NCI-H748 treated with DMSO at 0.1 percent for 48 hours (cell line): ENCODE results near the gene CCDC78.

Experiments
- DNase-seq: peaks from one replicate; lab custom pipeline; 2025; lab: John Stamatoyannopoulos, UW

The CCDC78 gene

GRCh38 chr16:726438-727290 lies at the start of gene CCDC78, which contains the start of gene HAGHL:
Gene CCDC78 (minus strand): TSS chr16:726443. CDS start chr16:726367, 76 bp downstream.
Gene HAGHL (plus strand): TSS chr16:727106. CDS start chr16:727510, 404 bp downstream.
- DNase-seq, result no peak

- DNase-seq, result no peak
Observed at GRCh38 chr16:775236-775796, 49.1 kb upstream of the CCDC78 start.

- DNase-seq, result no peak
Observed at GRCh38 chr16:774086-775001, 48.1 kb upstream of the CCDC78 start.

- DNase-seq, result no peak
Observed at GRCh38 chr16:772959-773358, 46.7 kb upstream of the CCDC78 start.

GRCh38 chr16:770411-770810 lies 44.2 kb upstream of the CCDC78 start:
- no peak for DNase-seq

GRCh38 chr16:769934-770333 lies 43.7 kb upstream of the CCDC78 start:
- DNase-seq, result no peak

GRCh38 chr16:769184-769784 lies 43.0 kb upstream of the CCDC78 start:
- DNase-seq, result no peak

GRCh38 chr16:768428-768827 lies 42.2 kb upstream of the CCDC78 start:
- no peak for DNase-seq

- DNase-seq, result no peak
Observed at GRCh38 chr16:767743-768235, 41.5 kb upstream of the CCDC78 start.

GRCh38 chr16:766820-767640 lies 40.8 kb upstream of the CCDC78 start:
- no peak for DNase-seq

GRCh38 chr16:766008-766819 lies 40.0 kb upstream of the CCDC78 start:
- no peak for DNase-seq

GRCh38 chr16:765488-765865 lies 39.2 kb upstream of the CCDC78 start:
- DNase-seq, result no peak

- DNase-seq, result no peak
Observed at GRCh38 chr16:764848-765487, 38.7 kb upstream of the CCDC78 start.

- no peak for DNase-seq
Observed at GRCh38 chr16:764184-764750, 38.0 kb upstream of the CCDC78 start.

- DNase-seq, result no peak
Observed at GRCh38 chr16:763369-764183, 37.3 kb upstream of the CCDC78 start.

GRCh38 chr16:762595-763268 lies 36.5 kb upstream of the CCDC78 start:
- no peak for DNase-seq

GRCh38 chr16:761625-762513 lies 35.6 kb upstream of the CCDC78 start:
- no peak for DNase-seq
